Subcutaneous abdominal adipose tissue (tissue), 5 donors: Measurements from ENCODE around the gene PARP2.
"Not testable (repeated sequence)": the region's sequence is repeated elsewhere in the genome, so short reads cannot be mapped to it uniquely, and the experiment has no call there.

Experiments
- H3K27ac ChIP-seq: one replicate; pipeline ENCODE4 v1.7.0; 2013; ENCODE audit warnings: low read depth, mild to moderate bottlenecking, inconsistent platforms, low read length, moderate library complexity
- H3K27me3 ChIP-seq, 5 donors: one replicate each; pipeline ENCODE4 v1.7.0; 2013; ENCODE audit warnings: low read length in 5 of 5, inconsistent platforms in 1 of 5; ENCODE audit not compliant: control insufficient read depth in 5 of 5, insufficient read depth in 4 of 5
- H3K36me3 ChIP-seq, 5 donors: one replicate each; pipeline ENCODE4 v1.7.0; 2013; ENCODE audit warnings: low read length in 5 of 5; ENCODE audit not compliant: control insufficient read depth in 5 of 5, insufficient read depth in 5 of 5
- H3K4me1 ChIP-seq, 5 donors: one replicate each; pipeline ENCODE4 v1.7.0; 2013; ENCODE audit warnings: low read length in 5 of 5, mild to moderate bottlenecking in 3 of 5, moderate library complexity in 1 of 5; ENCODE audit not compliant: control insufficient read depth in 5 of 5, insufficient read depth in 5 of 5
- H3K4me3 ChIP-seq, 5 donors: one replicate each; pipeline ENCODE4 v1.7.0; 2013; ENCODE audit warnings: low read length in 5 of 5, low read depth in 1 of 5
- H3K9ac ChIP-seq, 5 donors: one replicate each; pipeline ENCODE4 v1.7.0; 2013; ENCODE audit warnings: low read length in 5 of 5, mild to moderate bottlenecking in 4 of 5, moderate library complexity in 3 of 5
- H3K9me3 ChIP-seq, 5 donors: one replicate each; pipeline ENCODE4 v1.7.0; 2013; ENCODE audit warnings: low read length in 5 of 5; ENCODE audit not compliant: control insufficient read depth in 5 of 5
- donor health status: healthy.
- donor health status: healthy.
- donor health status: healthy.
- donor health status: healthy.
- donor health status: healthy.

Gene PARP2

DNA sequence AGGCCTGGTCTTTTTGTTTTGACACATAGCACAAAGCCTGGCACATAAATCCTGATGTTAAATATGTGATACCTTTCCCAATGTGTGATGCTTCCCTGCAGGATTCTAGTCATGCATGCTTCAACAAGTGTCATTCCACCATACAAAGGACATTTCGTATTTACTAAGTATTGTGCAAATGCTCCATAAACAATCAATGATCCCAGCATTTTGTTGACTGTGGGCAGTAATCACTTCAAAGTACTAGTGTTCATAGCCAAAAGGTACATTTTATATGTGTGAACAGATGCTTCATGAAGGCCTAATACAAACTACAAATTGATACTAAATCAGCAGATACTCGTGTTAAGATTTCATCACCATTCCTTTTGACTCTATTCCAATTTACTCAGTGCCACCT is 14.7 kb upstream of the PARP2 start:
- H3K9ac ChIP-seq: no peak overlapping the region
- no peaks in the 10 kb centered on the region for H3K9me3 ChIP-seq
- H3K36me3 ChIP-seq: peaks cover 3 to 25% (median 18%) of the 10 kb centered on the region in 5 donors
- peaks cover 0 to 17% (median 12%) of the 10 kb centered on the region in 5 donors for H3K4me1 ChIP-seq
- no peaks in the 10 kb centered on the region for H3K27me3 ChIP-seq
- H3K27ac ChIP-seq: no peak overlapping the region
- no peak overlapping the region for H3K4me3 ChIP-seq

GRCh38 chr14:20329355-20329754 is 14.1 kb upstream of the PARP2 start:
- Histone ChIP-seq H3K4me3 (no peak overlapping the region), H3K36me3 (peaks cover 3 to 23% (median 17%) of the 10 kb centered on the region in 5 donors), H3K27me3 (no peaks in the 10 kb centered on the region), H3K27ac (no peak overlapping the region), H3K4me1 (peaks cover 0 to 17% (median 12%) of the 10 kb centered on the region in 5 donors), H3K9ac (no peak overlapping the region), H3K9me3 (no peaks in the 10 kb centered on the region)

- H3K36me3 ChIP-seq: peaks cover 0 to 10% (median 5%) of the 10 kb centered on the region in 5 donors
- peaks cover 0 to 17% (median 12%) of the 10 kb centered on the region in 5 donors for H3K4me1 ChIP-seq
- no peaks in the 10 kb centered on the region for H3K27me3 ChIP-seq
- H3K27ac ChIP-seq: no peak overlapping the region
- H3K9me3 ChIP-seq: no peaks in the 10 kb centered on the region
- H3K9ac ChIP-seq: peak overlapping the region in 1 of 5 donors; percentile 31
- no peak overlapping the region for H3K4me3 ChIP-seq
Observed at GRCh38 chr14:20331053-20331613, 12.3 kb upstream of the PARP2 start.

DNA sequence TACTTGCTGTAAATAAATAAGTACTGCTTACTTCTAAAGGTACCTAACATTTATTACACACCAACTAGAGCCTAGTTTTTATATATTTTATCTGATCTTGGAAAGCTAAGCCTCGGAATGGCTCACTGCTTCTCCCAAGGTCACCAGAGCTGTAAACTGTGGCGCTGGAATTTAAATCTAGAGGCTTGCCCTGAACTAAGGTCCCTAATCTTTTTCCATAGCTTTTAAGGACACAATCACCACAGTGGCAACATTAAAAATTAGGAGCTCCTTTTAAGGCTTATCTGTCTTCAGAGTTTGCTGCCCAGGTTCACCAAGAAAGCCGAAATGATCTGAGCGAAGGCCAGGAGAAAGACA is 11.0 kb upstream of the PARP2 start:
- Histone ChIP-seq H3K4me1 (peaks cover 0 to 16% (median 12%) of the 10 kb centered on the region in 5 donors), H3K4me3 (peak overlapping the region; percentile 79 to 92 (median 88))

DNA sequence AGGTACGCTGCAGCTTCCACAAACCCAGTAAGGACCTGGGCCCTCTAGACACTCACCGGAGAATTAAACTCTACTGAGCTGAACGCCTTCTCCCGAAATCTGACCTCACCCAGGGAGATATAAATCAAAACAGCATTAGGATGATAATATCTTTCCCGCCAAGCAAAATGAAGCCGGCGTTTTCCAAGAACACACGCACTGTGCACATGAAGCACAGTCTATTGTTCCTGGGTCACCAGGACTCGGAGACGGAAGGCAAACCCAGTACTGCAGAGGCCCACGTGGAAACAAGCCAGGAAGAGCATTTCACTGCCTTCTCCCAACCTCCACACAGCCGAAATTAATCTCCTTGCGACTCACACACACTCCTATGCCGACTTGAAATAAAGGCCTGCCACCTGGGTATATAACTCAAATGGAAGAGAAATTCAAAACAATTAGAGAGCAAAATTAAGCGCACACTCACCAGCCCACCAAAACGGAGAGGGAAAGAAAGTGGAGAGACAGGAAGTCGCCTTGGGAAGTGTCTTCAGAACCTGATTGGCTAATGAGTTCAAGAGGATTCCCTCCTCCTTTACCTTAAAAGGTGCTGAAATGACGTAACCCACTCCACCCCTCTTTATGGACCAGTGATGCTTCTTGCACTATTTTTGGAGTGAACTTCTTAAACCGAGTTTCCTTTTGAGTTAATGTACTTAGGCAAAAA is 10.5 kb upstream of the PARP2 start, which contains the start of gene CCNB1IP1:
CCNB1IP1 (minus strand) TSS at position 492 of the 706 bp plus-strand sequence. CDS start 16,756 bp downstream, outside the sequence.
- H3K4me1 ChIP-seq: peaks cover 0 to 15% (median 12%) of the 10 kb centered on the region in 5 donors
- H3K27me3 ChIP-seq: no peaks in the 10 kb centered on the region

More for the DNA sequence above, 11.0 kb upstream of the PARP2 start:
- H3K27ac ChIP-seq: peak overlapping the region; percentile 80
- H3K9me3 ChIP-seq: no peaks in the 10 kb centered on the region
- H3K27me3 ChIP-seq: no peaks in the 10 kb centered on the region
- H3K9ac ChIP-seq: peak overlapping the region in 4 of 5 donors; percentile 72 to 87 (median 82)
- peaks cover 0 to 5% (median 0%) of the 10 kb centered on the region in 5 donors for H3K36me3 ChIP-seq

GRCh38 chr14:20333494-20333841 is 10.0 kb upstream of the PARP2 start:
- peak overlapping the region; percentile 80 for H3K27ac ChIP-seq
- no peaks in the 10 kb centered on the region for H3K27me3 ChIP-seq
- peaks cover 0 to 5% (median 0%) of the 10 kb centered on the region in 5 donors for H3K36me3 ChIP-seq
- peaks cover 0 to 15% (median 12%) of the 10 kb centered on the region in 5 donors for H3K4me1 ChIP-seq
- H3K9me3 ChIP-seq: no peaks in the 10 kb centered on the region
- H3K9ac ChIP-seq: peak overlapping the region in 4 of 5 donors; percentile 57 to 84 (median 76)
- peak overlapping the region; percentile 79 to 92 (median 88) for H3K4me3 ChIP-seq

More for the DNA sequence above, 10.5 kb upstream of the PARP2 start, which contains the start of gene CCNB1IP1:
- H3K9ac ChIP-seq: peak within 1 kb of the TSS; percentile 57 to 87 (median 81)
- H3K4me3 ChIP-seq: peak within 1 kb of the TSS; percentile 79 to 92 (median 88)
- peaks cover 0 to 5% (median 0%) of the 10 kb centered on the region in 5 donors for H3K36me3 ChIP-seq
- no peaks in the 10 kb centered on the region for H3K9me3 ChIP-seq
- H3K27ac ChIP-seq: peak within 1 kb of the TSS; percentile 80

DNA sequence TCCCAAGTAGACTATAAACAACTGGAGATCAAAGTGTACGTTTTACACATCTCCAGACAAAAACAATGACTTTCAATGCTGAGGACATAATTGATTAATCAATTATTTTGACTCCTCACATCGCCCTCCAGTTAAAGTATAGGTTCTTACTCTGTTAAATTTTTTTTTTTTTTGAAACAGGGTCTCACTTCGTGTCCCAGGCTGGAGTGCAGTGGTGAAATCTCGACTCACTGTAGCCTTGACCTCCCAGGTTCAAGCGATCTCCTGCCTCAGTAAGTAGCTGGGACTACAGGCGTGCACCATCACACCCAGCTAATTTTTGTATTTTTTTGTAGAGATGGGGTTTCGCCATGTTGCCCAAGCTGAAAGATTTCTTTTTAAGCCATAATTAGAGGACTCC is 9.4 kb upstream of the PARP2 start:
- no peaks in the 10 kb centered on the region for H3K9me3 ChIP-seq
- H3K9ac ChIP-seq: no peak overlapping the region
- H3K4me1 ChIP-seq: peaks cover 0 to 15% (median 12%) of the 10 kb centered on the region in 5 donors
- H3K27me3 ChIP-seq: no peaks in the 10 kb centered on the region
- peak overlapping the region; percentile 80 for H3K27ac ChIP-seq
- peaks cover 0 to under 1% (median 0%) of the 10 kb centered on the region in 5 donors for H3K36me3 ChIP-seq
- H3K4me3 ChIP-seq: no peak overlapping the region

- Histone ChIP-seq H3K36me3 (peaks cover 6 to 13% (median 10%) of the 10 kb centered on the region in 5 donors), H3K4me1 (peaks cover 8 to 12% (median 9%) of the 10 kb centered on the region in 5 donors)
- H3K4me3 ChIP-seq, H3K27me3 ChIP-seq, H3K27ac ChIP-seq, H3K9ac ChIP-seq, H3K9me3 ChIP-seq: not testable (repeated sequence)
Observed at GRCh38 chr14:20341032-20341431, 2.4 kb upstream of the PARP2 start.

- H3K27ac ChIP-seq: peak overlapping the region; percentile 94
- H3K4me1 ChIP-seq: peaks cover 8 to 12% (median 9%) of the 10 kb centered on the region in 5 donors
- H3K9ac ChIP-seq: no peak overlapping the region
- H3K27me3 ChIP-seq: peaks cover 0 to 4% (median 0%) of the 10 kb centered on the region in 5 donors
- no peaks in the 10 kb centered on the region for H3K9me3 ChIP-seq
- H3K4me3 ChIP-seq: peak overlapping the region in 3 of 5 donors; percentile 78 to 94 (median 86)
- H3K36me3 ChIP-seq: peaks cover 10 to 18% (median 11%) of the 10 kb centered on the region in 5 donors
Observed at GRCh38 chr14:20341646-20342045, 1.8 kb upstream of the PARP2 start.

- peak overlapping the region; percentile 94 for H3K27ac ChIP-seq
- H3K4me3 ChIP-seq: peak overlapping the region; percentile 78 to 94 (median 88)
- H3K36me3 ChIP-seq: peaks cover 14 to 32% (median 16%) of the 10 kb centered on the region in 5 donors
- peak overlapping the region; percentile 83 to 90 (median 85) for H3K9ac ChIP-seq
- H3K27me3 ChIP-seq: peaks cover 0 to 4% (median 0%) of the 10 kb centered on the region in 5 donors
- peaks cover 8 to 12% (median 9%) of the 10 kb centered on the region in 5 donors for H3K4me1 ChIP-seq
- H3K9me3 ChIP-seq: no peaks in the 10 kb centered on the region
Observed at GRCh38 chr14:20343862-20344220, 406 bp downstream of the PARP2 start.
